Transverse colon (tissue), 4 donors: Measurements from ENCODE around the gene LRRC9.

Experiments
- CTCF ChIP-seq, 5 experiments: fragments of 200-600 bp in 3 of 5; fragments of 450-650 bp in 2 of 5; sonication (generic) in 3 of 5; IDR thresholded peaks; 1 replicate in 2 of 5; 2 replicates in 3 of 5; pipeline ENCODE4 v1.5.1; 2016 to 2017; ENCODE audit warnings: antibody characterized with exemption in 5 of 5, inconsistent platforms in 3 of 5, mild to moderate bottlenecking in 2 of 5, moderate library complexity in 1 of 5
- EP300 ChIP-seq: sonication (generic); formaldehyde crosslinking; IDR thresholded peaks from one replicate; pipeline ENCODE4 v1.6.1; 2017; ENCODE audit warnings: antibody characterized with exemption, low read depth
- POLR2A ChIP-seq: fragments of 450-650 bp; IDR thresholded peaks from one replicate; pipeline ENCODE4 v1.6.1; 2016; ENCODE audit warnings: antibody characterized with exemption, mild to moderate bottlenecking, moderate library complexity
- POLR2AphosphoS5 ChIP-seq, 3 donors: sonication (generic); formaldehyde crosslinking; IDR thresholded peaks; one replicate each; pipeline ENCODE4 v1.6.1; 2016; ENCODE audit warnings: antibody characterized with exemption in 3 of 3

- TF ChIP-seq CTCF (IDR thresholded peaks at IDR 0.05) (no peak), POLR2A (no peak), POLR2AphosphoS5 (IDR thresholded peaks at IDR 0.05) (no peak), EP300 (no peak)
These were observed 187.5 kb downstream of the LRRC9 start for GRCh38 chr14:60107477-60107876.
